A673 (cell line): ENCODE measurements around the gene DCC. TPM values are rescaled to one million over a fixed set of nuclear protein-coding genes. Genes with fewer than 3 reads are reported as not detected.
A peak's percentile ranks its signal among the peaks of the same experiment; 100 is the strongest.

Experiments
- BruUV-seq: library from RNA; stranded (reverse); fragments of 400-500 nt; replicated peaks from 2 replicates; lab custom pipeline; 2021; lab: Mats Ljungman, UMichigan
- CTCF ChIA-PET: fragments of 300-600 bp; sonication (Branson Sonifier 250); formaldehyde crosslinking; loops from one replicate; lab custom pipeline; 2022; ENCODE audit warnings: antibody characterized with exemption; lab: Charles Lee
- POLR2A ChIA-PET: fragments of 300-600 bp; sonication (Branson Sonifier 250); formaldehyde crosslinking; loops from one replicate; lab custom pipeline; 2022; ENCODE audit warnings: antibody characterized with exemption; ENCODE audit not compliant: low non-redundant PET; lab: Charles Lee
- DNase-seq: peaks from one replicate; pipeline ENCODE4 v3.0.0-alpha.2; 2015; ENCODE audit warnings: low spot score
- H3K27ac ChIP-seq: fragments of 200-600 bp; sonication (generic); 2 replicates; pipeline ENCODE4 v1.5.1; 2016; ENCODE audit warnings: mixed run types, low read depth, mild to moderate bottlenecking, mixed read lengths, antibody characterized with exemption, low read length; ENCODE audit not compliant: poor library complexity, severe bottlenecking
- H3K27me3 ChIP-seq: fragments of 200-600 bp; sonication (generic); replicated peaks from 2 replicates; pipeline ENCODE4 v1.6.1; 2017; ENCODE audit warnings: mixed run types, low read depth, mild to moderate bottlenecking, mixed read lengths, antibody characterized with exemption, low read length; ENCODE audit not compliant: insufficient read depth, poor library complexity
- H3K36me3 ChIP-seq: fragments of 200-600 bp; sonication (generic); 2 replicates; pipeline ENCODE4 v1.6.1; 2016; ENCODE audit warnings: mixed run types, mild to moderate bottlenecking, mixed read lengths, antibody characterized with exemption, low read length; ENCODE audit not compliant: insufficient read depth, poor library complexity, severe bottlenecking
- H3K4me1 ChIP-seq: fragments of 200-600 bp; sonication (generic); 2 replicates; pipeline ENCODE4 v1.6.1; 2017; ENCODE audit warnings: mixed run types, mild to moderate bottlenecking, mixed read lengths, antibody characterized with exemption, low read length; ENCODE audit not compliant: insufficient read depth, poor library complexity, severe bottlenecking
- H3K4me3 ChIP-seq: fragments of 200-600 bp; sonication (generic); 2 replicates; pipeline ENCODE4 v1.5.1; 2016; ENCODE audit warnings: low read depth, mixed run types, mild to moderate bottlenecking, mixed read lengths, low read length; ENCODE audit not compliant: poor library complexity, severe bottlenecking
- H3K9me3 ChIP-seq: fragments of 200-600 bp; sonication (generic); 2 replicates; pipeline ENCODE4 v1.6.1; 2016; ENCODE audit warnings: mixed run types, low read depth, mild to moderate bottlenecking, mixed read lengths, antibody characterized with exemption, low read length; ENCODE audit not compliant: poor library complexity, severe bottlenecking
- EZH2 ChIP-seq: fragments of 200-600 bp; sonication (generic); IDR thresholded peaks from 2 replicates; pipeline ENCODE4 v1.6.1; 2017; ENCODE audit warnings: borderline replicate concordance, low read depth, mild to moderate bottlenecking, mixed read lengths, antibody characterized with exemption, low read length; ENCODE audit not compliant: poor library complexity, severe bottlenecking
- intact Hi-C: fragments of 100-400 bp; cut with micrococcal nuclease; formaldehyde crosslinking; loops from one replicate; pipeline ENCODE4 v1.10.0; 2022; ENCODE audit not compliant: unreplicated experiment
- total RNA-seq: library from RNA; stranded (reverse); gene quantifications from 2 replicates; pipeline ENCODE4 v1.2.3, GENCODE V29; 2021
- TF ChIP-seq, protein P1 (sequence below): fragments of 300-800, 200-600 bp; sonication (generic); conservative IDR thresholded peaks from 2 replicates; pipeline ENCODE4 v1.5.1; 2017; ENCODE audit warnings: low read depth, mild to moderate bottlenecking, antibody characterized with exemption, low read length, moderate library complexity, mixed read lengths

Gene DCC
- total RNA-seq, 1 experiment from 2014 or later = 93.0 TPM

DNA sequence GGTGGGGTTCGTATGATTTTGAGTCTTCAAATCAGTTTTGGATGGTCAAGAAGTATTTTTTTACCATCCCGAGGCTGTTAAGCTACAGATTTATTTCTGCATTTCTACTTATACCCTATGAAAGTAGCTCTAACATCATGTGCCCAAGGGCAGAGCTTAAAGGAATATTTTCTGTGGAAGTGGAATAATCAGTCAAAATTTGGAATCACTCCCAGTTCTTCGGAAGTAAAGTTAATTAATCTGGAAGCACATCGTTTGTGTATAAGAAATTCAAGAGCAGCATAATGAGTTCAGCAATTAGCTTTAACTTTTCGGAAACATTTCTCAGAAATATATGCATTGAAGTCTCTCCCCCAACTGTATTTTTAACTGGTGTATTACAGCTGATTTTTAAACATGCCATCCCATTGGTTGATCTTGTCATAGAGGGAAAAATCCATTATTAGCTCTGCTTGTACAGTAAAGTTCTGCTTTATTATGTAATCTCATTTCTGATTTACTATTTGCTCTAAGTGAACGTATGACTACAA is 510.1 kb downstream of the DCC start:
- Histone ChIP-seq H3K36me3 (no peaks in the 10 kb centered on the region), H3K4me3 (no peak overlapping the region), H3K27ac (no peak overlapping the region), H3K9me3 (no peaks in the 10 kb centered on the region), H3K27me3 (no peaks in the 10 kb centered on the region), H3K4me1 (peaks cover 18% of the 10 kb centered on the region)
- TF ChIP-seq, protein P1, sequence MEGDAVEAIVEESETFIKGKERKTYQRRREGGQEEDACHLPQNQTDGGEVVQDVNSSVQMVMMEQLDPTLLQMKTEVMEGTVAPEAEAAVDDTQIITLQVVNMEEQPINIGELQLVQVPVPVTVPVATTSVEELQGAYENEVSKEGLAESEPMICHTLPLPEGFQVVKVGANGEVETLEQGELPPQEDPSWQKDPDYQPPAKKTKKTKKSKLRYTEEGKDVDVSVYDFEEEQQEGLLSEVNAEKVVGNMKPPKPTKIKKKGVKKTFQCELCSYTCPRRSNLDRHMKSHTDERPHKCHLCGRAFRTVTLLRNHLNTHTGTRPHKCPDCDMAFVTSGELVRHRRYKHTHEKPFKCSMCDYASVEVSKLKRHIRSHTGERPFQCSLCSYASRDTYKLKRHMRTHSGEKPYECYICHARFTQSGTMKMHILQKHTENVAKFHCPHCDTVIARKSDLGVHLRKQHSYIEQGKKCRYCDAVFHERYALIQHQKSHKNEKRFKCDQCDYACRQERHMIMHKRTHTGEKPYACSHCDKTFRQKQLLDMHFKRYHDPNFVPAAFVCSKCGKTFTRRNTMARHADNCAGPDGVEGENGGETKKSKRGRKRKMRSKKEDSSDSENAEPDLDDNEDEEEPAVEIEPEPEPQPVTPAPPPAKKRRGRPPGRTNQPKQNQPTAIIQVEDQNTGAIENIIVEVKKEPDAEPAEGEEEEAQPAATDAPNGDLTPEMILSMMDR = no peak
- TF ChIP-seq EZH2 = no peak
- intact Hi-C loops = no loop called here
- no TSS peak for BruUV-seq
- POLR2A ChIA-PET = no interaction called here
- DNase-seq = peak; percentile 23
- CTCF ChIA-PET = no interaction called here

DNA sequence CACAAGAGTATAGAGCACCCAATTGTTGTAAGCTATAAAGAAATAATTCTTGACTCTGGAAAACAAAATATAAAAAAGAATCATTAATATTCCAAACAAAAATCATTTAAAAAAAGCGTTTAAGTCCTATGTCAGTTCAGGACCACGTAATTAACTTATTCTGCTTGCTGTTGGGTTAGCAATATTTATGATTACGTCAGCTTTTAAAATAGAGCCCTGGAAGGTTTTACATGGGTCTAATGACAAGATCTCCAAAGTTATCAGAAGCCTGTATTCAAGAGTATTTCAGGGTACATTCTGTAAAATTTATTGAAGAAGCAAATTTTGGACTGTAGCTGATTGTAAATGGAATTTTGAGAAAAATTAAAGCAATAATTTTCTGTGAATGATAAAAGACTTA is 521.6 kb downstream of the DCC start:
- H3K27me3 ChIP-seq = no peaks in the 10 kb centered on the region
- CTCF ChIA-PET = no interaction called here
- no peak overlapping the region for H3K27ac ChIP-seq
- no peak overlapping the region for H3K4me3 ChIP-seq
- intact Hi-C loops = no loop called here
- no peaks in the 10 kb centered on the region for H3K4me1 ChIP-seq
- no peaks in the 10 kb centered on the region for H3K36me3 ChIP-seq
- POLR2A ChIA-PET = no interaction called here
- no peaks in the 10 kb centered on the region for H3K9me3 ChIP-seq
- no peak for DNase-seq
- BruUV-seq = no TSS peak
- no peak for TF ChIP-seq EZH2
- TF ChIP-seq, protein P1 = no peak

DNA sequence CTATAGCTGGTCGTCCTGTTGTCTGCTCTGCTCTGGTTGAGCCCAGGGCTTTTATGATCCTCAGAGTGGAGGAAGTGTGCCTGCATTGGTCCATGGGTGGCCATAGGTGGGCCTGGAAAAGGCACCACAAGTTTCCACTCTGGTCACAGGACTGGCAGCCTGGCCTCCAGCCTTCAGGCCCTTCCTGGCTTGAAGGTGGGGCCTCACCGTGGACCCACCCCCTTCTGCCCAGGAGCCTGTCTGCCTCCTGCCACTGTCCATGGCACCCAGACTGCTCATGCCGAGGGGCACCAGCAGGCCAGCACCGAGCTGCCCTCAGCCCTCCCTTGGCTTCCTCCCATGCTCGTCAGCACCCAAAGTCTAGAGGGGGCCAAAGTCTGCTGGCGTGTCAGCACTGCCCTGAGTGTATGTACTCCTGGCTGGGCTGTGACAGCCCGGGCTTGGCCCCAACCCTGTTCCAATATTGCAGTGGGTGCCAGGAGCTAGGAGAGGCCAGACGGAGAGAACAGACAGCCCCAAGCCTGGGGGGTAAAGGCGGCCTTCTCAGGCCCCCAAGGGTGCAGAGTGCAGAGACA is 529.4 kb downstream of the DCC start:
- no peaks in the 10 kb centered on the region for H3K9me3 ChIP-seq
- DNase-seq = no peak
- TF ChIP-seq, protein P1 = no peak
- TF ChIP-seq EZH2 = no peak
- no TSS peak for BruUV-seq
- no peaks in the 10 kb centered on the region for H3K27me3 ChIP-seq
- no peaks in the 10 kb centered on the region for H3K36me3 ChIP-seq
- POLR2A ChIA-PET = no interaction called here
- H3K4me1 ChIP-seq = peaks cover 20% of the 10 kb centered on the region
- H3K4me3 ChIP-seq = no peak overlapping the region
- intact Hi-C loops = no loop called here
- CTCF ChIA-PET = interaction anchor here (0.9 kb wide), 1 partner anchor 442 kb away, joined by 3 read pairs; no protein-coding TSS in a partner anchor
- no peak overlapping the region for H3K27ac ChIP-seq
